22Rv1 (cell line): Measurements from ENCODE around the gene SERHL2.
"Not testable (repeated sequence)": the region's sequence is repeated elsewhere in the genome, so short reads cannot be mapped to it uniquely, and the experiment has no call there.

ENCODE experiments used
- H3K27ac ChIP-seq: fragments of 450-650 bp; 2 replicates; pipeline ENCODE4 v1.5.1; 2017
- ZFX ChIP-seq: fragments of 450-650 bp; IDR thresholded peaks from 2 replicates; pipeline ENCODE4 v1.6.1; 2017; ENCODE audit warnings: antibody characterized with exemption, borderline replicate concordance
- TF ChIP-seq, protein P1 (sequence below): fragments of 450-650 bp; IDR thresholded peaks from 2 replicates; pipeline ENCODE4 v1.5.1; 2017; ENCODE audit warnings: mild to moderate bottlenecking

SERHL2 gene

GRCh38 chr22:42577623-42578240 is 24.0 kb downstream of the SERHL2 start:
- no peak overlapping the region for H3K27ac ChIP-seq
- no peak for TF ChIP-seq ZFX
- TF ChIP-seq, protein P1, sequence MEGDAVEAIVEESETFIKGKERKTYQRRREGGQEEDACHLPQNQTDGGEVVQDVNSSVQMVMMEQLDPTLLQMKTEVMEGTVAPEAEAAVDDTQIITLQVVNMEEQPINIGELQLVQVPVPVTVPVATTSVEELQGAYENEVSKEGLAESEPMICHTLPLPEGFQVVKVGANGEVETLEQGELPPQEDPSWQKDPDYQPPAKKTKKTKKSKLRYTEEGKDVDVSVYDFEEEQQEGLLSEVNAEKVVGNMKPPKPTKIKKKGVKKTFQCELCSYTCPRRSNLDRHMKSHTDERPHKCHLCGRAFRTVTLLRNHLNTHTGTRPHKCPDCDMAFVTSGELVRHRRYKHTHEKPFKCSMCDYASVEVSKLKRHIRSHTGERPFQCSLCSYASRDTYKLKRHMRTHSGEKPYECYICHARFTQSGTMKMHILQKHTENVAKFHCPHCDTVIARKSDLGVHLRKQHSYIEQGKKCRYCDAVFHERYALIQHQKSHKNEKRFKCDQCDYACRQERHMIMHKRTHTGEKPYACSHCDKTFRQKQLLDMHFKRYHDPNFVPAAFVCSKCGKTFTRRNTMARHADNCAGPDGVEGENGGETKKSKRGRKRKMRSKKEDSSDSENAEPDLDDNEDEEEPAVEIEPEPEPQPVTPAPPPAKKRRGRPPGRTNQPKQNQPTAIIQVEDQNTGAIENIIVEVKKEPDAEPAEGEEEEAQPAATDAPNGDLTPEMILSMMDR: no peak

GRCh38 chr22:42580040-42580439 is 26.3 kb downstream of the SERHL2 start:
- not testable (repeated sequence) for H3K27ac ChIP-seq

GRCh38 chr22:42581194-42581761 is 27.5 kb downstream of the SERHL2 start:
- peak overlapping the region; percentile 83 for H3K27ac ChIP-seq

GRCh38 chr22:42581762-42582716 is 28.3 kb downstream of the SERHL2 start:
- H3K27ac ChIP-seq: peak overlapping the region; percentile 83

DNA sequence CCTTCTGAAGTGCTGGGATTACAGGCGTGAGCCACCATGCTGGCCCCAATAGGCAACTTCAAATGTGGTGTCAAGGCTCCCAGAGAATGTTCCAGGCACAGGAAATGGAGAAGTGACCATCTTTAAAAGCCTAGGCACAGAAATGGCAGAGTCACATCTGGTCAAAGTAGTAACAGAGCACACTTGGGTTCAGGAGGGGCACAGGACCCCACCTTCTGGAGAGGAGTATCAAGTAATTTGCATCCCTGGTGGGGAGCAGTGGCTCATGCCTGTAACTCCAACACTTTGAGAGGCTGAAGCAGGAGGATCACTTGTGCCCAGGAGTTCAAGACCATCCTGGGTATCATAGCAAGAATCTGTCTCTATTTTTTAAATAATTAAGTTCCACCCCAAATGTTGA is 29.2 kb downstream of the SERHL2 start:
- TF ChIP-seq, protein P1: no peak
- TF ChIP-seq ZFX: no peak
- peak overlapping the region; percentile 83 for H3K27ac ChIP-seq

More at GRCh38 chr22:42581762-42582716, 28.3 kb downstream of the SERHL2 start:
- TF ChIP-seq ZFX: no peak
- TF ChIP-seq, protein P1: no peak

- no peak overlapping the region for H3K27ac ChIP-seq
- TF ChIP-seq ZFX: no peak
- TF ChIP-seq, protein P1: no peak
These were observed 30.7 kb downstream of the SERHL2 start for GRCh38 chr22:42584364-42584940.

DNA sequence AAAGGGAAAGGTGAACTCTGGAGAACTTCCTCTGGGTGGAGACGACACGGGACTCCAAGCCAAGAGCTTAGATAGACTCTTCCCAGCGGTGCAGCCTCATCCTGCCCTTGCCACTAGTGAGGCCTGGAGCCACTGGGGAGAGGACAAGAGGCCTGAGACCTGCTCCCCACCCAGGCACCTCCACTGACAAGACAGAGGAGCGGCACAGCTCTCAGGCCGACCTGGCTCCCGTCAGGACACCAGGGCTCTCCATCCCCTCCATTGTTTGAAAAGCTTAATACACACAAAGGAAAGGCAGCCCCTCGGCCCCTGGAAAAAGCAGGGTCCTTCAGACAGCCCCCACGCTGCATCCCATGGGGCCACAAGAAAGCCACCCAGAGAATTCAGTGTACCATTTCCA is 31.3 kb downstream of the SERHL2 start:
- TF ChIP-seq, protein P1: no peak
- no peak for TF ChIP-seq ZFX
- no peak overlapping the region for H3K27ac ChIP-seq

GRCh38 chr22:42586381-42586780 is 32.6 kb downstream of the SERHL2 start:
- H3K27ac ChIP-seq: no peak overlapping the region
- TF ChIP-seq ZFX: no peak
- TF ChIP-seq, protein P1: no peak
